Measurements from ENCODE around the gene ZKSCAN8.

DNA sequence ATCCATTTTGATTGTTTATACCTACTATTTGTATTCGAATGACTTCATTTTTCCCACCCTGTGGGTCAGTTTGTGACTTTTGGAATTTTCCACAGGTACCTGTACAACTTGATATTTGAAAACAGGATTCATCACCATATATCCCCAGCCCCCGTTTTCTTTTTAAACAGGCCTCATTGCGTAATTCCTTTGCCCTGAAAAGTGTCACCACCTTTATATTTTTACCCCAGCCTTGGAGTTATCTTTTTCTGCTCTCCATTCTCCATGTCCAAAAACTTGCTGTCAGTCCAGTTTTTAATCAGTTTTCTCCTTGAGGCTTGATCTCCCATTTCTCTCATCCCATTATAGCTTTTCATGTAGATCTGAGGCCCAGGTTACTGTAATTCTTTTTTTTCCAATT is 16.6 kb downstream of the ZKSCAN8 start:
- no peak for TF ChIP-seq POLR2A (IDR thresholded peaks at IDR 0.05)
- TF ChIP-seq, protein P1, sequence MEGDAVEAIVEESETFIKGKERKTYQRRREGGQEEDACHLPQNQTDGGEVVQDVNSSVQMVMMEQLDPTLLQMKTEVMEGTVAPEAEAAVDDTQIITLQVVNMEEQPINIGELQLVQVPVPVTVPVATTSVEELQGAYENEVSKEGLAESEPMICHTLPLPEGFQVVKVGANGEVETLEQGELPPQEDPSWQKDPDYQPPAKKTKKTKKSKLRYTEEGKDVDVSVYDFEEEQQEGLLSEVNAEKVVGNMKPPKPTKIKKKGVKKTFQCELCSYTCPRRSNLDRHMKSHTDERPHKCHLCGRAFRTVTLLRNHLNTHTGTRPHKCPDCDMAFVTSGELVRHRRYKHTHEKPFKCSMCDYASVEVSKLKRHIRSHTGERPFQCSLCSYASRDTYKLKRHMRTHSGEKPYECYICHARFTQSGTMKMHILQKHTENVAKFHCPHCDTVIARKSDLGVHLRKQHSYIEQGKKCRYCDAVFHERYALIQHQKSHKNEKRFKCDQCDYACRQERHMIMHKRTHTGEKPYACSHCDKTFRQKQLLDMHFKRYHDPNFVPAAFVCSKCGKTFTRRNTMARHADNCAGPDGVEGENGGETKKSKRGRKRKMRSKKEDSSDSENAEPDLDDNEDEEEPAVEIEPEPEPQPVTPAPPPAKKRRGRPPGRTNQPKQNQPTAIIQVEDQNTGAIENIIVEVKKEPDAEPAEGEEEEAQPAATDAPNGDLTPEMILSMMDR (IDR thresholded peaks at IDR 0.05), result no peak
